Fibroblast of lung (primary cell): ENCODE results near the gene NCR3LG1.

Experiments
- EZH2 ChIP-seq: IDR thresholded peaks from 2 replicates; pipeline ENCODE4 v1.5.1; 2012; ENCODE audit warnings: low read length, control low read depth, mild to moderate bottlenecking; ENCODE audit errors: missing control alignments
- TF ChIP-seq, protein P1 (sequence below), 2 donors: IDR thresholded peaks in 1 of 2; conservative IDR thresholded peaks in 1 of 2; 1 replicate in 1 of 2; 2 replicates in 1 of 2; pipeline ENCODE4 v1.5.1; 2011 to 2012; ENCODE audit warnings: low read length in 2 of 2, control low read depth in 1 of 2, inconsistent platforms in 1 of 2, low read depth in 1 of 2, mild to moderate bottlenecking in 1 of 2

DNA sequence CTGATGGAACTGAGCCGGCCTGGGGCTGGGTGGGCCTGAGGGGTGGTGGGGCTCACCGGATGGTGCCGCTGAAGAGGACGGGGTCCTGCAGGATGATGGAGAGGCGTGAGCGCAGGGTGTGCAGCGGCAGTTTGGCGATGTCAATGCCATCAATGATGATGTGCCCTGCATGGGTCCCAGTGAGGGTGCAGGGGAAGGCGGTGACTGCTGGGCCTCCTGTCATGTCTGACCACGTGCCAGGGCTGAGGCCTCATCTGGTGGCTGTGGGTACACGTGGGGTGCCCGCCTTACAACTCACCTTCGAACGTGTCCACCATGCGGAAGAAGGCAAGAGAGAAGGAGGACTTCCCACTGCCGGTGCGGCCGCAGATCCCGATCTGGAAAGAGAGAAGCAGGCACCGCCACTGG lies 44.0 kb downstream of the NCR3LG1 start:
- TF ChIP-seq, protein P1, sequence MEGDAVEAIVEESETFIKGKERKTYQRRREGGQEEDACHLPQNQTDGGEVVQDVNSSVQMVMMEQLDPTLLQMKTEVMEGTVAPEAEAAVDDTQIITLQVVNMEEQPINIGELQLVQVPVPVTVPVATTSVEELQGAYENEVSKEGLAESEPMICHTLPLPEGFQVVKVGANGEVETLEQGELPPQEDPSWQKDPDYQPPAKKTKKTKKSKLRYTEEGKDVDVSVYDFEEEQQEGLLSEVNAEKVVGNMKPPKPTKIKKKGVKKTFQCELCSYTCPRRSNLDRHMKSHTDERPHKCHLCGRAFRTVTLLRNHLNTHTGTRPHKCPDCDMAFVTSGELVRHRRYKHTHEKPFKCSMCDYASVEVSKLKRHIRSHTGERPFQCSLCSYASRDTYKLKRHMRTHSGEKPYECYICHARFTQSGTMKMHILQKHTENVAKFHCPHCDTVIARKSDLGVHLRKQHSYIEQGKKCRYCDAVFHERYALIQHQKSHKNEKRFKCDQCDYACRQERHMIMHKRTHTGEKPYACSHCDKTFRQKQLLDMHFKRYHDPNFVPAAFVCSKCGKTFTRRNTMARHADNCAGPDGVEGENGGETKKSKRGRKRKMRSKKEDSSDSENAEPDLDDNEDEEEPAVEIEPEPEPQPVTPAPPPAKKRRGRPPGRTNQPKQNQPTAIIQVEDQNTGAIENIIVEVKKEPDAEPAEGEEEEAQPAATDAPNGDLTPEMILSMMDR (conservative IDR thresholded peaks at IDR 0.05 in 1 of 2, IDR thresholded peaks at IDR 0.05 in 1 of 2; ENCODE audit: low read depth in 1 of 2, low read length in 2 of 2) = no peak
- no peak for TF ChIP-seq EZH2
